Esophagus squamous epithelium (tissue), 4 donors: ENCODE data around the gene PPP1R36.

Experiments
- POLR2A ChIP-seq, 4 donors: fragments of 450-650 bp; IDR thresholded peaks; one replicate each; pipeline ENCODE4 v1.6.1; 2017; ENCODE audit warnings: antibody characterized with exemption in 4 of 4, mild to moderate bottlenecking in 4 of 4, moderate library complexity in 3 of 4
- TF ChIP-seq, protein P1 (sequence below), 6 experiments: fragments of 450-650 bp in 4 of 6; fragments of 200-600 bp in 2 of 6; sonication (generic) in 2 of 6; IDR thresholded peaks; one replicate each; pipeline ENCODE4 v1.5.1; 2016 to 2019; ENCODE audit warnings: antibody characterized with exemption in 6 of 6, mild to moderate bottlenecking in 4 of 6, moderate library complexity in 4 of 6

DNA sequence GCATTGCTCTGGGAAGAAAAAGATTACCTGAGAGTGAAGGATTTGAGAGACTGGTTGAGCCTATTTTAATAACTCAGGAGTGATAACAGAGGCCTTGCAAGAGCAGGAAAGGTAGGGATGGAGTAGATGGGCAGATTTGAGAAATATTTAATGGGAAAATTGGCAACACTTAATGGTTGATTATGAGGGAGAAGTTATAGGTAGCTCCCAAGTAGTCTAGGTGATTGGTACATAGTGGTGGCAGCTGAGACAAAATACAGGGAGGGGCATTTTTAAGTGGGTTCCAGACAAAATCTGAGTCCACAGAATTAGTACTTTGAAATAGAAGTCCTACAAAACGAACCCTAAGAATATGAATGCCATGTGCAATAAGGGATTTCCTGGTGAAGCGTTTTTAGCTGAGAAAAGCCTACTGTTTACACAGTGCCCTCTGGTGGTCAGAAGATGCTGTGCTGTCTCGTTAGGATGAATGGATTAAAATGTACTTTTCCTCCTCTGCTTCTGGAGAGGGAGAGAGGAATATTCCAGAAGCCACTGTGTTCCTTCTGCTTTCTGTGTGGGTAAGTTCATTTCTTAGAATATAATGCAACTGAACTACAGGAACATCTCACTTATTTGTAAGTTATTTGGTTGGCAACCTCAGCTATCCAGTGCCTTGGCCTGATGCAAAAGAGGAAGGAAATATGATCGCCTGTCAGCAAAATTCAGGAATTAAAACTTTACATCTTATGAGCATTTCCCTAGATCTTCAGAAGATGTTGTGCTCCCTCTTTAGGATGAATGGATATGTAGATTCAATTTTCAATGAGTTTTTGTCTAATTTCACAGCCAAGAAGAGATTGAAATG, 38.7 kb upstream of the PPP1R36 start:
- no peak for TF ChIP-seq POLR2A (IDR thresholded peaks at IDR 0.05)
- TF ChIP-seq, protein P1, sequence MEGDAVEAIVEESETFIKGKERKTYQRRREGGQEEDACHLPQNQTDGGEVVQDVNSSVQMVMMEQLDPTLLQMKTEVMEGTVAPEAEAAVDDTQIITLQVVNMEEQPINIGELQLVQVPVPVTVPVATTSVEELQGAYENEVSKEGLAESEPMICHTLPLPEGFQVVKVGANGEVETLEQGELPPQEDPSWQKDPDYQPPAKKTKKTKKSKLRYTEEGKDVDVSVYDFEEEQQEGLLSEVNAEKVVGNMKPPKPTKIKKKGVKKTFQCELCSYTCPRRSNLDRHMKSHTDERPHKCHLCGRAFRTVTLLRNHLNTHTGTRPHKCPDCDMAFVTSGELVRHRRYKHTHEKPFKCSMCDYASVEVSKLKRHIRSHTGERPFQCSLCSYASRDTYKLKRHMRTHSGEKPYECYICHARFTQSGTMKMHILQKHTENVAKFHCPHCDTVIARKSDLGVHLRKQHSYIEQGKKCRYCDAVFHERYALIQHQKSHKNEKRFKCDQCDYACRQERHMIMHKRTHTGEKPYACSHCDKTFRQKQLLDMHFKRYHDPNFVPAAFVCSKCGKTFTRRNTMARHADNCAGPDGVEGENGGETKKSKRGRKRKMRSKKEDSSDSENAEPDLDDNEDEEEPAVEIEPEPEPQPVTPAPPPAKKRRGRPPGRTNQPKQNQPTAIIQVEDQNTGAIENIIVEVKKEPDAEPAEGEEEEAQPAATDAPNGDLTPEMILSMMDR (IDR thresholded peaks at IDR 0.05), result peak; percentile 83 to 92 (median 88)
